NCI-H146 treated with DMSO at 0.1 percent for 48 hours (cell line): ENCODE data around the gene DLX1.
"Not testable (repeated sequence)": the region's sequence is repeated elsewhere in the genome, so short reads cannot be mapped to it uniquely, and the experiment has no call there.

Source experiments
- DNase-seq: peaks from one replicate; lab custom pipeline; 2025; ENCODE audit not compliant: unreplicated experiment; lab: John Stamatoyannopoulos, UW

The DLX1 gene

DNA sequence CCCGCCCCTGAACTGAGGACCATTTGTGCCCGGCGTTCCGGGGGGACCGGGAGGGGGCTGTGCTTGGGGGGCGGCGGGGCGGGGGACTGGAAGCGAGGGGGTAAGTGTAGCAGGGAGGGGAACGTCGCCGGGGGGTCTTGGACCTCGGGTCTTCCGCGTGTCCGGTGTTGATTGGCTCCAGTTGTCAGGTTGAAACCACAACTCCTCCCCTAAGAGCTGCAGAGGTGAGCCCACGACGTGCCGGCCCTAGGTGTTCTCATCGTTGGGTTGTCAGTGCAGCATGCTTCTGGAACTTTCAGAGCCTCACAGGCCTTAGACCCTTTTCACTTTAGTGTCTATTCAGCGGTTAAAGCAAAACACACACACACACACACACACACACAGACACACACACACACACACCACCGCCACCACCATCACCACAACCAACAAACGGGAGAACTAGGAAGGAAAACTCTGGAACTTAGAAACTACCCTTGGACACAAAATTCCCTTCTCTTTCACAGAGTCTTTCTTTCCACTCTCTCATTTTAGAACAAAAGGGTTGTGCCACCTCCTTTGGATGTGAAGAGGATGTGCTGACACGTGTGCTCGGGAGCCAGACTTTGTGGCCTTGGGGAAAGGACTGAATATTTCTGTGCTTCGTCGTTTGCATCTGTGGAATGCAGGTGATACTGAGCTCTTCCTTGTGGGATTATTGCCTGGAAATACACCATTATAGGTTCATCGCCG, 24.1 kb downstream of the DLX1 start:
- DNase-seq: no peak

DNA sequence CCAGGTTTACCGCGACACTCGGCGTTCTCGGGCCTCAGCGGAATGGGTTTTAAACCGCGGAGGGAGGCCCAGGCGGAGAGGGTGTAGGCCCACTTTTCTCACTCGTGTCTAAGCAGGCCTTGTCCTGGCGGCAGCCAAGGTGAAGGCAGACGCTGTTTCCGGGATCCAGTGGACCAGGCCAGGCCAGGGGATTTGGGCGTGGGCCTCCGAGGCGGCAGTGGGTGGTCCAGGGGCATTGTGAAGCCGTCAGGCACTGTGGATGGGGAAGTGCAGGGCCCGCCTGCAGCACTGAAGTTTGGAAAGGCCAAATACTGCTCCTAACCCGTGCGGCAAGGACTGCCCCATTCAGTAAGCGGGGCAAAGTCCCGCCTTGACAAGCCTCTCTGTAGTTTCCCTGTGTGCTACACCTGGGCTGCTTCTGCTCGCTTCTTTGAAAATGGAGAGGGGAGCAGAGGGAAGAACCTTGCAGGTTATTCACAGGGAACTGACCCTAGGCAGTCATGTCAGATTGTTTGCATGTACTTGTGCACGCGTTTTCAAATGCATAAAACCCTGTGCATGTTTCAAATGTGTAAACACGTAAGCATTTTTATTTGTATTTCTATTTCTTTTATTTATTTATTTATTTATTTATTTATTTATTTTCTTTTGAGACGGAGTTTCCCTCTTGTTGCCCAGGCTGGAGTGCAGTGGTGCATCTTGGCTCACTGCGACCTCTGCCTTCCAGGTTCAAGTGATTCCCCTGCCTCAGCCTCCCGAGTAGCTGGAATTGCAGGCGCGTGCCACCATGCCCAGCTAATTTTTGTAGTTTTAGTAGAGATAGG, 24.9 kb downstream of the DLX1 start:
- no peak for DNase-seq

DNA sequence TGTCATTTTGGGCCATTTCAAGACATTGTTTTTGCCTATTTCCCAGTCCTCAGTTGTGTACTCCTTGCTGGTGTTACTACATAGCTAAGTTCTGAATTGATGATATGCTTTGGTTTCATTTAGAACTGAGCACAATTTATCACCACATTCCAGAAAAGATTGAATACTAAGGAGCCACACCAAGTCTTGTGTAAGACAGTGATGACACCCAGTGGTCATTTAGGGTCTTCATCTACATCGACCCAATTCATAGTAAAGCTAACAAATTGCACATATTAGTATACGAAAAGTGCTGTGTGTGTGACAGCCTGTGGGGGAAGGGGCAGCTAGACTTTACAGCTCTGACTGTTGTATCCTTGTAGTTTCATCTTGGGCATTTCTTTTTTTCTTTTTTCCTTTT, 28.3 kb downstream of the DLX1 start:
- no peak for DNase-seq

DNA sequence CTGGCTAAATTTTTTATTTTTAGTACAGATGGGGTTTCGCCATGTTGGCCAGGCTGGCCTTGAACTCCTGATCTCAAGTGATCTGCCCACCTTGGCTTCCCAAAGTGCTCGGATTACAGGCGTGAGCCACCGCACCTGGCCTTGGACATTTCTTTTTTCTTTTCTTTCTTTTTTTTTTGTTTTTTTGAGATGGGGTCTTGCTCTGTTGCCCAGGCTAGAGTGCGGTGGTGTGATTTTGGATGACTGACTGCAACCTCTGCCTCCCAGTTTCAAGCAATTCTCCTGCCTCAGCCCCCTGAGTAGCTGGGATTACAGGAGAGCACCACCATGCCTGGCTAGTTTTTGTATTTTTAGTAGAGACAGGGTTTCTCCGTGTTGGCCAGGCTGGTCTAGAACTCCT, 28.9 kb downstream of the DLX1 start:
- DNase-seq: not testable (repeated sequence)

DNA sequence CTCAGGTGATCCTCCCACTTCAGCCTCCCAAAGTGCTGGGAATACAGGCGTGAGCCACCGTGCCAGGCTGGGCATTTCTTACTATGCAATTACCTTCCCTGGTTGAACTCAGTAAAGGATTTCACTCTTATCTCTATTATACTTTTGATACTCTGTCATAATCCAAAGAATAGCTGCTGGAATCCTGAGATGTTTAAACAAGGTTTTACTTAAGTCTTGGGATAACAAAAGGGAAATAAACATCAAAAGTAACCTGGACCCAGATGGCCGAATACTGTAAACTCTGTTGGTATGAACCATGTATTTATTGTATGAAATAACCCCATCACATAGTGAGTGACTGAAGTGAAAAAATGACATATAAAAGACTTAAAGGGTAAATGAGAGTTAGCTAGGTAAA, 29.3 kb downstream of the DLX1 start:
- DNase-seq: no peak

DNA sequence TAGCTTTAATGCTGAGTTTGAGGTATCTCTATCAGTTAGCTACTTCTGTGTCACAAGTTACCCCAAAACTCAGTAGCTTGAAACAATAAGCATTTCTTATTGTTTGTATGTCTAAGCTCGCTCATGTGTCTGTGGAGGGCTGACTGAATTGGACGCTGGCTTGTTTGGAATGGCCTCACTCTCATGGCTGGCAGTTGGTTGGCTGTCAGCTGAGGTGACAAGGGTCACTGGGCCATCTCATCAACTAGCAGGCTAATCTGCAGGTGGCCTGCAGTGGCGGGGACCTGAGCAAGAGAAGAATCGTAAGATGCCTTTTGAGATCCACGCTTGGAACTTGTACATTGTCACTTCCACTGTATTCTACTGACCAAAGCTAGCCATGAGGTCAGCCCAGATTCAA, 30.8 kb downstream of the DLX1 start:
- DNase-seq: no peak

DNA sequence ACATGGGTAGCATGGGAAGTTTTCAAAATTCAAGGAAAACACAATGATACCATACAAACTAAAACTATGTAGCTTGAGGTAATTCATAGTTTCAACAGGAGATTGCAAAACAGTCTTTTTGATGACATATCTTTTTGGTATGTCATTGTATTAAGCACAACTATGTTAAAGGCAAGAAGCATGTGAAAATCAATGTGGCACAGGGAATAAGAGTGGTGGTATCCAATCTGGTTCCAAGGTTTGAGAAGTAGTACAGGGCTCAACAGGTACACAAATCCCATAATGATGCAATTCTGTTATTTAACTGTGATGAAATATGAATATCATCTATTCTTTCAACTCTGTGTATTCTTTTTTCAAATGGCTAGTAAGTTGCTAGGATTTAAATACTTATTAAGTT, 33.8 kb downstream of the DLX1 start:
- no peak for DNase-seq

DNA sequence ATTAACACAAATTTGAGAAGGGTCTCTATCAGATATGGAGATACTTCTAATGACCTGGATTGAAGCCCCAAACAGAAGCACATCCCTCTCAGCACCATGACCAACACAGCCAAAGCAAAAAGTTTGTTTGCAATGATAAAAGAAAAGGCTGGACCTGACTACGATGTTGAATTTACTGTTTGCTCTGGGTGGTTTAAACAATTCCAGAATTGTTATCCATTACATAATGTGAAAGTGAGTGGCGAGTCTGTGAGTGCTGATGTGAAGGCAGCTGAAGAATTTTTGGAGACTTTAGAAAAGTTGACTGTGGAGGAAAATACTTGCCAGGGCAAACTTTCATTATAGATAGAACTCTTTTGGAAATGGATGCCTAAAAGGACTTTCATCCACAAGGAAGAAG, 34.8 kb downstream of the DLX1 start:
- DNase-seq: no peak

DNA sequence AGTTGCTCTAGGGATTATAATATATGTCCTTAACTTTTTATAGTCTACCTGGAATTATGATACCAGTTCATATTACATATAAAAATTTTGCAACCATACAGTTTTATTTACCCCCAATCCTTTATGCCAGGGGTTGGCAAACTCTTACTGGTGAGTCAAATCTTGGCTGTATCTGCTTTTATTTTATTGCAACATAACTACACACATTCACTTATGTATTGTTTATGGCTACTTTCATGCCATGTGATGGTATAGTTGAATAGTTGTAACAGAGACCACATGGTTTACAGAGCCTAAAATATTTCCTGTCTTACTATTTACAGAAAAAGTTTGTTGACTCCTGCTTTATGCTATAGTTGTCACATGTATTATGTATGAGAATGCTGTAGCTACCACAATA, 43.2 kb downstream of the DLX1 start:
- DNase-seq: no peak

DNA sequence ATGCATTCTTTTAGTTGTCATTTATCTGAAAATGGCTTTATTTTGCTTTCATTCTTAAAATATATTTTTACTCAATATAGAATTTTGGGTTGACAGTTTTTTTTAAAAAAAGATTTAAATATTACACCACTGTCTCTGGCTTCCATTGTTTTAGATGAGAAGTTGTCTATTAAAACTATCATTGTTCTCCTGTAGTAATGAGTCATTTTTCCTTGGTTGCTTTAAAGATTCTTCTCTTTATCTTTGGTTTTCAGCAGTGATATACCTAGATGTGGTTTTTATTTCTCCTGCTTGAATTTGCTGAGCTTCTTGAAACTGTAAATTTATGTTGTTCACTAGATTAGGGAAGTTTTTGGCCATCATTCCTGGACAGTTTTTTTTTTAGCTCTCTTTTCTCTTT, 44.1 kb downstream of the DLX1 start:
- DNase-seq: no peak

DNA sequence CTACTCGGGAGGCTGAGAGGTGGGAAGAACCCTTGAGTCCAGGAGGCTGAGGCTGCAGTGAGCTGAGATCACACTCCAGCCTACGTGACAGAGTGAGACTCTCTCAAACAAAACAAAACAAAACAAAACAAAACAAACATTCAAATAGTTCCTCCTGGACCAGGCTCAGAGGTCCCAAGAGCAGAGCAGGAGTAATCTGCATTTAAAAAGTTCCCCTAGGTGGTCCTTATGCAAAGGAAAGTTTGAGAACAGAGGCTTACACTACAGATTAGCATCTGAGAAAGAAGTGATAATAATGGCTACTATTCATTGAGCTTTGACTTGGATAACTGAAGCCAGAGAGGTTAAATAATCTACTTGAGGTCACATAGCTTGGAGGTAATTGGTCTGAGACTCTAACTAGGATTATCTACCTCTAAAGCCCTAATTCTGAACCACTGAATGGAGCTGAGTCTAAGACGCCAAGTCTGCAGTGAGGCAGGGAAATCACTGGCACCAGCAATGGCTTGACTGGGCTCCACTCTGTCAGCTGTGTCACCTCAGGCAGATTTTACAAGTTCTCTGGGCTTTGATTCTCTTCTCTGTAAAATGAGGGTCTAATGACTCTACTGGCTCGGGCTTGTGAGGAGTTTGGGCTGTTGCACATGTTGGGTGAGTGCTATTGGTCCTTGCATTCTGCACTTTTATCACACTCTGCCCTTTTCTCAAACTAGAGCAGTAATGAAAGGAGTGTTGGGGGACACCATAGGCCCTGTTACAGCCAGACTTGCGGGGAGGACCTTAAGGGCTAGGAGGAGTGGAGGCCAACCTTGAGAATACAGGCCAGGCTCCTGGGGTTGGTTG, 46.6 kb downstream of the DLX1 start:
- DNase-seq: no peak

DNA sequence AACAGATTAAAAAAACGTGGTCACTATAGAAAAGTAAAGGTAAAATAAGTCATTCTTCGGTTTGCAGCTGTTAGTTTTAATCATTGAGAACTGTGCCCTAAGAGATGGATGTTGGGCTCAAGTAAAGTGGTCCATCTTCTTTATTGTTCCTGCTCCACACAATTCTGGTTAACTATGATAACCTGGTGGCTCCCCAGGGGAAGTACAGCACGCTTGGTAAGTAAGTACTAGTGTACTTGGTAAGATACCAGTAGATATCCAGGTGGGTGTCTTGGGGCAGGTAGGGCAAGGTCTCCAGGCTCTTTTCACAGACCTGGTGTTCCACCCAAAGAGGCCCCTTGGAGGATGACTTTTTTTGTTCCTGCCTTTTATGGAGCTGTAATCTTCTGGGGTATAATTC, 49.0 kb downstream of the DLX1 start:
- DNase-seq: no peak

DNA sequence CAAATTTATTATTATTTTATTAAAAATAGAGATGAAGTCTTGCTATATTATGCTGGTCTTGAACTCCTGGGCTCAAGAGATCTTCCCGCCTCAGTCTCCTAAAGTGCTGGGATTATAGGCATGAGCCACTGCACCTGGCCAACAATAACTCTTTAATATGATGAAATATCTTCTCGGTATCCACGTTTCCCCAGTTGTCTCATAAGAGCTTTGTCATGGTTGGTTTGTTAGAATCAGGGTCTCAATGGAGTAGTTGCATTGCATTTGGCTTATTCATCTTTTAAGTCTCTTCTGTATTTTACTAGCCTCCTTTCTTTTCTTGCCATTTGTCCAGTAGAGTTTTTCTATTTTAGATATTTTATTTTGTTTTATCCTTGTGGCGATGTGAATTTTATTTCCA, 50.1 kb downstream of the DLX1 start:
- no peak for DNase-seq

DNA sequence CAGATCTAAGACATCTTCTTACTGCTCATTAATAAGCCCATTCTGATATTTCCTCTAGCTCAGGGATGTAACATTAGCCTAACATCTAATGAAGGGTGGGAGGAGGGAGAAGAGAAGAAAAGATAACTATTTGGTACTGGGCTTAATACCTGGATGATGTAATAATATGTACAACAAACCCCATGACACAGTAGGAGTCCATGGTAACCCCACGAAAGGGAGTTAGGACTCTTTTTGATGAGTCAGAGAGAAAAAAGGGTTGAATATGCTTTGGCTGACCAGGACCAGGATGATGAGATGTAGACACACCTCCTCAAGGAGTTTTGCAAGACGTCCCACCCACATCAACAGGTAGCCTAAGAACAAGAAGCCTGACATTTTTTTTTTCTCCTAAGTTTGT, 51.8 kb downstream of the DLX1 start:
- no peak for DNase-seq

DNA sequence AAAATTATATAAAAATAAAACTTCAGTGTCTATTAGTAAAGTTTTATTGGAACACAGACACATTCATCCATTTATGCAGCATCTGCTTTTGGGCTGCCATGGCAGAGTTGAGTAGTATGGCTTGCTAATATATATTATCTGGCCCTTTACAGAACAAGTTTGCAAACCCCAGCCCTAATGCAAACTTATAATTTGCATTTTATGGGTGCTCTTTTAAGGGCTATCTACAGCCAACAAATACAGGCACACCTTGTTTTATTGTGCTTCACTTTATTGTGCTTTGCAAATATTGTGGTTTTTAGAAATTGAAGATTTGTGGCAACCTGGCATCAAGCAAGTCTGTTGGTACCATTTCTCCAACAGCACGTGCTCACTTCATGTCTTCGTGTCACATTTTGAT, 52.6 kb downstream of the DLX1 start:
- no peak for DNase-seq

DNA sequence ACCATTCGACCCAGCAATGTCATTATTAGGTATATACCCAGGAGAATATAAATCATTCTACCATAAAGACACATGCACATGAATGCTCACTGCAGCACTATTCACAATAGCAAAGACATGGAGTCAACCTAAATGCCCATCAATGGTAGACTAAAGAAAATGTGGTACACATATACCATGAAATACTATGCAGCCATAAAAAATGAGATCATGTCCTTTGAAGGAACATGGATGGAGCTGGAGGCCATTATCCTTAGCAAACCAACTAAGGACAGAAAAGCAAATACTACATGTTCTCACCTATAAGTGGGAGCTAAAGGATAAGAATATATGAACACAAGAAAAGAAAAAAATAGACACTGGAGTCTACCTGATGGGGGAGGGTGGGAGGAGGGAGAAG, 53.4 kb downstream of the DLX1 start:
- not testable (repeated sequence) for DNase-seq
